Osteocyte (in vitro differentiated cells): ENCODE results near the gene KIAA0930. TPM values are rescaled to one million over a fixed set of nuclear protein-coding genes. Genes with fewer than 3 reads are reported as not detected.

Source experiments
- DNase-seq: peaks from one replicate; pipeline ENCODE4 v3.0.0; 2021; ENCODE audit warnings: mixed read lengths; ENCODE audit not compliant: unreplicated experiment; ENCODE audit errors: extremely low spot score
- H3K27ac Mint-ChIP-seq: one replicate; pipeline ENCODE4 v1.8.0; 2021; ENCODE audit warnings: mild to moderate bottlenecking, mixed read lengths; ENCODE audit not compliant: unreplicated experiment
- H3K27me3 Mint-ChIP-seq: one replicate; pipeline ENCODE4 v1.8.0; 2021; ENCODE audit warnings: mixed read lengths; ENCODE audit not compliant: unreplicated experiment
- H3K36me3 Mint-ChIP-seq: one replicate; pipeline ENCODE4 v1.8.0; 2021; ENCODE audit warnings: mixed read lengths; ENCODE audit not compliant: unreplicated experiment
- H3K4me1 Mint-ChIP-seq: one replicate; pipeline ENCODE4 v1.8.0; 2021; ENCODE audit warnings: mixed read lengths; ENCODE audit not compliant: unreplicated experiment
- H3K4me3 Mint-ChIP-seq: one replicate; pipeline ENCODE4 v1.8.0; 2021; ENCODE audit warnings: mild to moderate bottlenecking, moderate library complexity, mixed read lengths; ENCODE audit not compliant: unreplicated experiment
- H3K9me3 Mint-ChIP-seq: one replicate; pipeline ENCODE4 v1.8.0; 2021; ENCODE audit warnings: mixed read lengths; ENCODE audit not compliant: unreplicated experiment
- total RNA-seq: library from RNA; stranded (reverse); gene quantifications from 2 replicates; pipeline ENCODE4 v1.2.1, GENCODE V29; 2021
- TF ChIP-seq, protein P1 (sequence below): fragments of 200-600 bp; sonication (generic); IDR thresholded peaks from 2 replicates; pipeline ENCODE4 v1.5.0; 2021; ENCODE audit warnings: antibody characterized with exemption, mild to moderate bottlenecking, moderate library complexity

KIAA0930 gene
- total RNA-seq, 1 donor from 2014 or later: 53.1 TPM

GRCh38 chr22:45273452-45274075, 32.9 kb upstream of the KIAA0930 start:
- Mint-ChIP-seq H3K4me3 (no peak overlapping the region), H3K9me3 (no peaks in the 10 kb centered on the region), H3K36me3 (no peaks in the 10 kb centered on the region), H3K4me1 (peaks cover 19% of the 10 kb centered on the region), H3K27ac (no peak overlapping the region), H3K27me3 (no peaks in the 10 kb centered on the region)
- TF ChIP-seq, protein P1, sequence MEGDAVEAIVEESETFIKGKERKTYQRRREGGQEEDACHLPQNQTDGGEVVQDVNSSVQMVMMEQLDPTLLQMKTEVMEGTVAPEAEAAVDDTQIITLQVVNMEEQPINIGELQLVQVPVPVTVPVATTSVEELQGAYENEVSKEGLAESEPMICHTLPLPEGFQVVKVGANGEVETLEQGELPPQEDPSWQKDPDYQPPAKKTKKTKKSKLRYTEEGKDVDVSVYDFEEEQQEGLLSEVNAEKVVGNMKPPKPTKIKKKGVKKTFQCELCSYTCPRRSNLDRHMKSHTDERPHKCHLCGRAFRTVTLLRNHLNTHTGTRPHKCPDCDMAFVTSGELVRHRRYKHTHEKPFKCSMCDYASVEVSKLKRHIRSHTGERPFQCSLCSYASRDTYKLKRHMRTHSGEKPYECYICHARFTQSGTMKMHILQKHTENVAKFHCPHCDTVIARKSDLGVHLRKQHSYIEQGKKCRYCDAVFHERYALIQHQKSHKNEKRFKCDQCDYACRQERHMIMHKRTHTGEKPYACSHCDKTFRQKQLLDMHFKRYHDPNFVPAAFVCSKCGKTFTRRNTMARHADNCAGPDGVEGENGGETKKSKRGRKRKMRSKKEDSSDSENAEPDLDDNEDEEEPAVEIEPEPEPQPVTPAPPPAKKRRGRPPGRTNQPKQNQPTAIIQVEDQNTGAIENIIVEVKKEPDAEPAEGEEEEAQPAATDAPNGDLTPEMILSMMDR: no peak
- no peak for DNase-seq

- Mint-ChIP-seq H3K36me3 (no peaks in the 10 kb centered on the region), H3K27me3 (no peaks in the 10 kb centered on the region), H3K27ac (no peak overlapping the region), H3K4me1 (peaks cover 19% of the 10 kb centered on the region), H3K9me3 (no peaks in the 10 kb centered on the region), H3K4me3 (no peak overlapping the region)
- TF ChIP-seq, protein P1: no peak
- no peak for DNase-seq
Observed at GRCh38 chr22:45272498-45272897, 31.8 kb upstream of the KIAA0930 start.

DNA sequence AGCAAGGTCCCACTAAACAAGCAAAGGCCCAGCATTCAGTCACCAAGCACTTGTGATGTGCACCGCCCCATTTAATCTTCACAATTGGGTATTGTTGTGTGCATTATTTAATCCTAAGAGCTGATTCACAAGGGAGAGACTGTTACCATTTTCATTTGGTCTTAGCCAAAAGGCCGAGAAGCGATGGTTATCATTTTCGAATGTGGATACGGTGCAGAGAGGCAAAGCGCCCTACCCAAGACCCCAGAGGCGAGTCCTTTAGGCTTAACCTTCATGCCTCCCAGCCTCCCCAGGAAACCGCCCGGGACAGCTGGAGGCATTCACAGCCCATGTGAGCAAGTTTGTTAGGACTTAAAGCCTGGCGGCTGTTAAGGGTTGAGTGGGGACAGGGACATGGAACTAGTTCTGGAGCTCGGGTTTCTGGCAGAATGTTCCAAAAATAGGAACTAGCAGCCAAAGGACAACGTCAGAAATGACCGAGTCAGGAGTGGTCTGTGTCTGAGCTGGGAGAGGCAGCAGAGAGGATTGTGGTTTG, 31.0 kb upstream of the KIAA0930 start:
- Mint-ChIP-seq H3K4me3 (no peak overlapping the region), H3K4me1 (peaks cover 19% of the 10 kb centered on the region), H3K36me3 (no peaks in the 10 kb centered on the region), H3K9me3 (no peaks in the 10 kb centered on the region), H3K27ac (peak overlapping the region; percentile 46), H3K27me3 (no peaks in the 10 kb centered on the region)
- TF ChIP-seq, protein P1: no peak
- DNase-seq: no peak

GRCh38 chr22:45270095-45271020, 29.7 kb upstream of the KIAA0930 start:
- TF ChIP-seq, protein P1: no peak
- no peaks in the 10 kb centered on the region for H3K27me3 Mint-ChIP-seq
- no peaks in the 10 kb centered on the region for H3K9me3 Mint-ChIP-seq
- peaks cover 19% of the 10 kb centered on the region for H3K4me1 Mint-ChIP-seq
- H3K36me3 Mint-ChIP-seq: no peaks in the 10 kb centered on the region
- DNase-seq: no peak
- no peak overlapping the region for H3K27ac Mint-ChIP-seq
- no peak overlapping the region for H3K4me3 Mint-ChIP-seq
